Esophagus muscularis mucosa (tissue), 4 donors: ENCODE results near the gene GFER. TPM values are rescaled to one million over a fixed set of nuclear protein-coding genes. Genes with fewer than 3 reads are reported as not detected.

Experiments used
- DNase-seq: peaks from one replicate; pipeline ENCODE4 v3.0.0-alpha.2; 2017; ENCODE audit errors: extremely low spot score
- H3K27ac ChIP-seq, 4 donors: fragments of 200-600 bp; sonication (generic); replicated peaks in 1 of 4; 1 replicate in 3 of 4; 2 replicates in 1 of 4; pipeline ENCODE4 v1.5.1; 2016 to 2019; ENCODE audit warnings: mild to moderate bottlenecking in 1 of 4
- H3K27me3 ChIP-seq, 4 donors: fragments of 200-600 bp; sonication (generic); one replicate each; pipeline versions ENCODE4 v1.5.1 to v1.6.0; 2016 to 2019
- H3K36me3 ChIP-seq, 4 donors: fragments of 200-600 bp; sonication (generic); one replicate each; pipeline ENCODE4 v1.5.1; 2016 to 2019
- H3K4me1 ChIP-seq, 4 donors: fragments of 200-600 bp; sonication (generic); one replicate each; pipeline ENCODE4 v1.5.1; 2016 to 2019
- H3K4me3 ChIP-seq, 4 donors: fragments of 200-600 bp; sonication (generic); 1 replicate in 2 of 4; 2 replicates in 2 of 4; pipeline ENCODE4 v1.5.1; 2016 to 2019; ENCODE audit warnings: mild to moderate bottlenecking in 4 of 4, moderate library complexity in 1 of 4
- H3K9me3 ChIP-seq, 4 donors: fragments of 200-600 bp; sonication (generic); 1 replicate in 3 of 4; 2 replicates in 1 of 4; pipeline ENCODE4 v1.5.1; 2016 to 2019
- EP300 ChIP-seq: sonication (generic); formaldehyde crosslinking; IDR thresholded peaks from one replicate; pipeline ENCODE4 v1.6.1; 2017; ENCODE audit warnings: antibody characterized with exemption
- POLR2A ChIP-seq: fragments of 450-650 bp; IDR thresholded peaks from one replicate; pipeline ENCODE4 v1.6.1; 2017; ENCODE audit warnings: antibody characterized with exemption, moderate library complexity, mild to moderate bottlenecking, low read depth
- POLR2AphosphoS5 ChIP-seq, 2 donors: sonication (generic); formaldehyde crosslinking; IDR thresholded peaks; one replicate each; pipeline ENCODE4 v1.6.1; 2017; ENCODE audit warnings: antibody characterized with exemption in 2 of 2
- WGBS: methylation state at CpG from one replicate; pipeline ENCODE4 v1.1.5; 2018; 5-methylcytosine and 5-hydroxymethylcytosine counted together
- intact Hi-C: fragments of 100-400 bp; cut with DNase I; formaldehyde crosslinking; loops from one replicate; pipeline ENCODE4 v1.15.1; 2023
- total RNA-seq, 4 donors: library from RNA; depleted of rRNA; stranded (reverse); fragments of >200 nt; gene quantifications; one replicate each; pipeline versions ENCODE4 v1.1.0 to v1.2.1, GENCODE V29; 2016
- TF ChIP-seq, protein P1 (sequence below), 3 experiments: fragments of 200-600 bp in 2 of 3; fragments of 450-650 bp in 1 of 3; sonication (generic) in 2 of 3; IDR thresholded peaks; one replicate each; pipeline ENCODE4 v1.5.1; 2017 to 2019; ENCODE audit warnings: antibody characterized with exemption in 3 of 3, mild to moderate bottlenecking in 2 of 3, moderate library complexity in 1 of 3

GFER gene
- total RNA-seq, 4 donors from 2014 or later = 14.1 to 38.5 (median 23.7) TPM

DNA sequence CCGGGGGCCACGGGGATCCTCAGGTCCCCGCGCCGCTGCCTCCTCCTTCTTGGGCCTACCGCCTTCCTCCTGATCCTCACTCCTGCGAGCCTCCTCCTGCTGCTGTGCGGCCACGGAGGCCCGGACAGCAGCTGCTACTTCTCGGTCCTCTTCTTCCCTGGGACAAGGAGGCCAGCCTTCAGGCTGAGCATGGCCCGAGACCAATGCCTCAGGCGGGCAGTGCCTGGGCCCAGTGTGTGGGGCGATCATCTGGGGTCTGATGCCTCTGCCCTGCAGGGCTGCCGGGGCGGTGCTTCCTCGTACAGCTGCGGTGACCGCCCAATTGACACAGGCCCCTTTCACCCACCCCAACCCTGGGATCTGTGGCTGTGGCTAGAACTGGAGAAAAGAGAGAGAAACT, 17.0 kb downstream of the GFER start:
- 88% methylated on average over 12 of the region's 19 CpGs for WGBS
- no peak for DNase-seq
- H3K4me3 ChIP-seq = no peak overlapping the region
- no peak overlapping the region for H3K27ac ChIP-seq
- no peaks in the 10 kb centered on the region for H3K9me3 ChIP-seq
- peaks cover 58 to 77% (median 72%) of the 10 kb centered on the region in 4 donors for H3K36me3 ChIP-seq
- intact Hi-C loops = no loop called here
- H3K27me3 ChIP-seq = no peaks in the 10 kb centered on the region
- no peak for TF ChIP-seq EP300
- TF ChIP-seq, protein P1, sequence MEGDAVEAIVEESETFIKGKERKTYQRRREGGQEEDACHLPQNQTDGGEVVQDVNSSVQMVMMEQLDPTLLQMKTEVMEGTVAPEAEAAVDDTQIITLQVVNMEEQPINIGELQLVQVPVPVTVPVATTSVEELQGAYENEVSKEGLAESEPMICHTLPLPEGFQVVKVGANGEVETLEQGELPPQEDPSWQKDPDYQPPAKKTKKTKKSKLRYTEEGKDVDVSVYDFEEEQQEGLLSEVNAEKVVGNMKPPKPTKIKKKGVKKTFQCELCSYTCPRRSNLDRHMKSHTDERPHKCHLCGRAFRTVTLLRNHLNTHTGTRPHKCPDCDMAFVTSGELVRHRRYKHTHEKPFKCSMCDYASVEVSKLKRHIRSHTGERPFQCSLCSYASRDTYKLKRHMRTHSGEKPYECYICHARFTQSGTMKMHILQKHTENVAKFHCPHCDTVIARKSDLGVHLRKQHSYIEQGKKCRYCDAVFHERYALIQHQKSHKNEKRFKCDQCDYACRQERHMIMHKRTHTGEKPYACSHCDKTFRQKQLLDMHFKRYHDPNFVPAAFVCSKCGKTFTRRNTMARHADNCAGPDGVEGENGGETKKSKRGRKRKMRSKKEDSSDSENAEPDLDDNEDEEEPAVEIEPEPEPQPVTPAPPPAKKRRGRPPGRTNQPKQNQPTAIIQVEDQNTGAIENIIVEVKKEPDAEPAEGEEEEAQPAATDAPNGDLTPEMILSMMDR (IDR thresholded peaks at IDR 0.05) = no peak
- peaks cover 27 to 48% (median 32%) of the 10 kb centered on the region in 4 donors for H3K4me1 ChIP-seq

DNA sequence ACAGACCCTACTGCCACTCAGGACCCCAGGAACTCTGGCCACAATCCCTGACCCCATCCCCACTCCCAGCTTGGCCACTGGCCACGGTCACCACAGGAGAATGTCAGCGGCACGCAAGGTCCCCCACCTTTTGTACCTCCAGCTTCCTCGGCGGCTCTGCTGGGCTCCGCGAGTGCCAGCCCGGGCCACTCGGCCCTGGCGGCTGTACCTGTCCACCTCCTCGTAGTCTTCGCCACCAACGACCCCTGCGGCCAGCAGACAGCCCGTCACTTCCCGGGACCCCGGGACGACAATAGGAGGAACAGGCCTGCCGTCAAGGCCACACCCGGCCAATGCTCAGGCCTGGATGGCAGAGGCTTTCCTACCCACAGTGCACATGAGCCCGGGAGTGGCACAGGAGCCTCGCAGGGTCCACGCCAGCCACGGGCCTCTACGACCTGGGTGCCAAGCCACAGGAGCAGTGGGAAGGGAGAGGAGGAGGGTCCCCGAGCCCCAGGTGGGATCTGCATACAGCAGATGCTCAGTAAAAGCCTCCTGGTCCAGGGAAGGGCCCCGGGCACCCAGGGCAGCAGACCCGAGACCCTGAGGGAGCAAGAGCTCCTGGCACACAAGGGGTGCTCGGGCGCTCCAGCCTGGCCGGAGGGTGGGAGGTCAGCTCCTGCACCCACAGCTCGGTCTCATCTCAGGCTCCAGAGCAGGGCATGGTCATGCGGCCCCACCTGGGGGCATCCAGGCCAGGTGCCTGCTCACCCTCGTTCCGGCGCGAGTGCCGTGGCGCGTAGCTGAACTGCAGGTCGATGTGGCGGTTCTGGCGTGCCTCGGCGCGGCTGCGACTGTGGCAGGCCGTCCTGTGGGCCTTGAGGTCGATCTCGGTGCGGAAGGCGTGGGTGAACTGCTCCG, 17.7 kb downstream of the GFER start:
- no peak for DNase-seq
- intact Hi-C loops = no loop called here
- peaks cover 58 to 74% (median 71%) of the 10 kb centered on the region in 4 donors for H3K36me3 ChIP-seq
- no peaks in the 10 kb centered on the region for H3K27me3 ChIP-seq
- no peak overlapping the region for H3K27ac ChIP-seq
- WGBS = 94% methylated on average over 37 of the region's 53 CpGs
- H3K4me1 ChIP-seq = peaks cover 32 to 50% (median 39%) of the 10 kb centered on the region in 4 donors
- no peak overlapping the region for H3K4me3 ChIP-seq
- H3K9me3 ChIP-seq = no peaks in the 10 kb centered on the region
- TF ChIP-seq, protein P1 (IDR thresholded peaks at IDR 0.05) = no peak
- TF ChIP-seq POLR2A = no peak

DNA sequence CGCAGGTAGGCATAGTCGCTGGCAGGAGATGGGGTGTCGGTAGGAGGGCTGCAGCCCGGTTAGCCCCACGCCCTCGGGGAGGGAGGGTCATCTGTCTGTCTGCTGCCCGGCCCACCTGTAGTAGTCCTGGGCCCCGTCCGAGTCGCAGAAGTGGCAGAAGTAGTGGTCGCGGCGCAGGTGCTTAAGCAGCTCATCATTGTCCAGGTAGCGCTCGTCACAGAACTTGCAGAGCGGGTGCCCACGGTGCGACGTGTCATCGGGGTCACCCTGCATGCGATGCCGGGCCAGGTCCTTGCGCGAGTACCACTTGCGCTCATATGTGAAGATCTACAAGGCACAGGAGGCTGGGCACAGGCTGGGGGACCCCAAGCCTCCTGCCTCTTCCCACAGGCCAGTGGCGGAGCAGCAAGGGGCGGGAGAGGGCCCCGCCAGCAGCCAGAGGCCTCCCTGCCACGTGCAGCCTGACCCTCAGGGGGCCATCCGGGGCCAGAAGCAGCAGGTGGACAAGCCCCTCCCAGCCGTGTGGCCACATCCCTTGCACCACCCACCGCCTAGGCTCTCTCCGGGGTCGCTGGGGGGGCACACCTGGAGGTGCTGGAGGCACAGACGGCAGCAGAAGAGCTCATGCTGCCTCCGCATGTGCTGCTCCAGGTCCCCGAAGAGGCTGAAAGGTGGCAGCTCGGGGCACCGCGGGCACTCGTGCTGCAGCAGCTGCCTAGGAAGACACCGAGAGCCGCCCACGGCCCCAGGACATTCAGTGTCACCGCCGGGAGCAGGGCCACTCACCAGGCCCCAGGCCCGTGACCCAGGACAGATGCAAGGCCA, 18.6 kb downstream of the GFER start:
- DNase-seq = no peak
- 92% methylated on average over 10 of the region's 47 CpGs for WGBS
- intact Hi-C loops = no loop called here
- H3K4me1 ChIP-seq = peaks cover 40 to 51% (median 48%) of the 10 kb centered on the region in 4 donors
- no peak overlapping the region for H3K4me3 ChIP-seq
- TF ChIP-seq POLR2AphosphoS5 (IDR thresholded peaks at IDR 0.05) = no peak
- TF ChIP-seq, protein P1 (IDR thresholded peaks at IDR 0.05) = no peak
- no peak for TF ChIP-seq EP300
- no peak for TF ChIP-seq POLR2A
- peaks cover 58 to 66% (median 63%) of the 10 kb centered on the region in 4 donors for H3K36me3 ChIP-seq
- no peaks in the 10 kb centered on the region for H3K27me3 ChIP-seq
- H3K9me3 ChIP-seq = no peaks in the 10 kb centered on the region
- no peak overlapping the region for H3K27ac ChIP-seq

DNA sequence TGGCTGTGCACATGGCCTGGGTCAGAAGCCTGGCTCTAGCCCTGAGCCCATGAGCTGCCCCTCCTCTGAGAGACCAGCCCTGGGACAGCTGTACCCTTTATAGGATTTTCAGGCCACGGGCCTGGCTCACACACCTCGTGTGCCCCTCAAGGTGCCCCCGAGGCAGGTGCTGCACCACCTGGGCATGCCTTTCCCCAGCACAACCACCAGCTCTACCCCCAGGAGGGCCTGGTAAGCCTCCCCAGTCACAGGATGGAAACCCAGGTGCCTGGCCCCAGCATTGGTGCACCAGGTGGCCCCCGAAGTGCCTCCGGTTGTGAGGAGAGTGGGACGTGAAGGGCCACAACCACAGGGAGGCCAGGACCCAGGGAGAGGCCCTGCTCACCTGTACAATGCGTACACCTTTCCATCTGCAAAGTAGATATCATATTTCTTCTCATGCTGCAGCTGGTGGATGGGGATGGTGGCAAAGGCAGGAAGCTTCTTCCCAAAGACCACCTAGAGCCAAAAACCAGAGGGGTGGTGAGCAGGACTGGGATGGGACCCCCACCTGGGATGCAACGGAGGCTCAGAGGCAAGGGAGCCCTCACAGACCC, 19.3 kb downstream of the GFER start:
- Histone ChIP-seq H3K4me3 (no peak overlapping the region), H3K27me3 (no peaks in the 10 kb centered on the region), H3K36me3 (peaks cover 51 to 60% (median 58%) of the 10 kb centered on the region in 4 donors), H3K4me1 (peaks cover 48 to 53% (median 51%) of the 10 kb centered on the region in 4 donors), H3K27ac (no peak overlapping the region), H3K9me3 (no peaks in the 10 kb centered on the region)
- TF ChIP-seq POLR2A = no peak
- no peak for TF ChIP-seq POLR2AphosphoS5 (IDR thresholded peaks at IDR 0.05)
- TF ChIP-seq EP300 = no peak
- TF ChIP-seq, protein P1 (IDR thresholded peaks at IDR 0.05) = no peak
- WGBS = 50% methylated on average over 1 of the region's 8 CpGs
- DNase-seq = no peak
- intact Hi-C loops = no loop called here
